Head of caudate nucleus (tissue), 42 donors: ENCODE measurements around the gene CHRNA10.

ENCODE experiments used
- DNase-seq, 42 donors: peaks; one replicate each; pipeline versions ENCODE4 v3.0.0 to v3.0.0-alpha.2; 2020 to 2021; ENCODE audit warnings: mixed read lengths in 7 of 42
- intact Hi-C: fragments of 100-400 bp; cut with DNase I; formaldehyde crosslinking; loops from one replicate; pipeline ENCODE4 v1.15.0; 2022

CHRNA10 gene, protein sequence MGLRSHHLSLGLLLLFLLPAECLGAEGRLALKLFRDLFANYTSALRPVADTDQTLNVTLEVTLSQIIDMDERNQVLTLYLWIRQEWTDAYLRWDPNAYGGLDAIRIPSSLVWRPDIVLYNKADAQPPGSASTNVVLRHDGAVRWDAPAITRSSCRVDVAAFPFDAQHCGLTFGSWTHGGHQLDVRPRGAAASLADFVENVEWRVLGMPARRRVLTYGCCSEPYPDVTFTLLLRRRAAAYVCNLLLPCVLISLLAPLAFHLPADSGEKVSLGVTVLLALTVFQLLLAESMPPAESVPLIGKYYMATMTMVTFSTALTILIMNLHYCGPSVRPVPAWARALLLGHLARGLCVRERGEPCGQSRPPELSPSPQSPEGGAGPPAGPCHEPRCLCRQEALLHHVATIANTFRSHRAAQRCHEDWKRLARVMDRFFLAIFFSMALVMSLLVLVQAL

DNA sequence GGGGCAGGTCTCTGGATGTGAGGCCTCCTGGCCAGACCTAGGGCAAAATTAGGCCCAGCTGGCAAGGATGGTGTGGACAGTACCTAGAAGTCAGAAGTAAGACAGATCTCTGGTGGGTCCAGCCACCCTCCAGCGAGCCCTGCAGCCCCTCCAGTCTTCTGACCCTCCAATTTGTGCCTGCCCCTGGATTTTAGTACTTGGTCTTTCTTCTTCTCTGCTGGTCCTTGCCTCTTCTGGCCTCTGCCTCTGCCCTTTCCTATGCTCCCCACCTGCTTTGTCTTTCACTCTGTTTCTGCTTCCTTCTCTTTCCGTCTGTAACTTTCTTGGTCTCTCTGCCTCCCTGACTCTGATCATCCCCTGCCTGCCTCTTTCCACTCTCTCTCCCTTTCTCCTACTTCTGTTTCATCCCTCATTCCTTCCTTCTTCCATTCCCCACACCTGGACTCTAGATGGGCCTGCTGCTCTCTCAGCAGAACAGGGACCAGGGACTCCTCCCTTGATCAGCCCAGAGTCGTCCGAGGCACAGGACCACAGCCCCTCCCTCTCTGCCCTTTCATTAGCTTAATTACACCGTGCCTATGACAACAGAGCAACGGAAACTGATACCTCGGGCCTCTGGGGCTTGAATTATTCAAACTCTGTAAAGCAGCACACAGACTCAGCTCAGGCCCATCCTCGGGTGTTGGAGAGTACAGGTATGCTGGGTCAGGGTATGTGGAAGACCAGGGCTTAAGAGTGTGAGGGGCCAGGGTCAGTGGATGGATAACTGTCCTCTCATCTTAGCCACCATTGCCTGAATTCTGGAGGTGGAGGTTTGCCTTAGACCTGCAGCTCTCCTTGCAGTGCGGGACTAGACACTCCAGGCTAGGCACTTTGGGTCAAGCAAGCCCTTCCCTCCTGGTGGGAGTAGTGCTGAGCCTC, at the start of gene CHRNA10:
Gene CHRNA10, minus strand, starts transcription at position 51 of the 921 bp plus-strand sequence. CDS start 72 bp downstream, outside the sequence.
- intact Hi-C loops: no loop called here
- DNase-seq: no peak

DNA sequence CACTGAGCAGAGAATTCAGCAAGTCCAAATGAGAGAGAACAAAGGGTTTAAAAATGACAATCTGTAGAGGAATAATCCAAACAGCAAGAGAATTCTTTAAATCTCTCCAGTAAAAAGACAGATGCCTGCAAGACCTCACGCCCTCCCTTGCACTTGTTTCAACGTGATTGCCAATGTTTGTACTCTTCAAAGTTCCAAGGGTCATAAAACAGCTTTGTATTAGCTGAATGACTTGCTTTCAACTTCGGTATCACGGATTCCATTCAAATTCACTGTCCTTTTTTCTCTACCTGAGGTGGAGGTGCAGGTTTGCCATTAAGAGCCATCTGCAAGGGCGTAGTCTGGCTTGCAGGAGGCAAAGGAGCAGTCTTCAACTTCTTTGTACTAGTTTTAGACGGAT, 41.1 kb upstream of the CHRNA10 start:
- intact Hi-C loops: no loop called here

DNA sequence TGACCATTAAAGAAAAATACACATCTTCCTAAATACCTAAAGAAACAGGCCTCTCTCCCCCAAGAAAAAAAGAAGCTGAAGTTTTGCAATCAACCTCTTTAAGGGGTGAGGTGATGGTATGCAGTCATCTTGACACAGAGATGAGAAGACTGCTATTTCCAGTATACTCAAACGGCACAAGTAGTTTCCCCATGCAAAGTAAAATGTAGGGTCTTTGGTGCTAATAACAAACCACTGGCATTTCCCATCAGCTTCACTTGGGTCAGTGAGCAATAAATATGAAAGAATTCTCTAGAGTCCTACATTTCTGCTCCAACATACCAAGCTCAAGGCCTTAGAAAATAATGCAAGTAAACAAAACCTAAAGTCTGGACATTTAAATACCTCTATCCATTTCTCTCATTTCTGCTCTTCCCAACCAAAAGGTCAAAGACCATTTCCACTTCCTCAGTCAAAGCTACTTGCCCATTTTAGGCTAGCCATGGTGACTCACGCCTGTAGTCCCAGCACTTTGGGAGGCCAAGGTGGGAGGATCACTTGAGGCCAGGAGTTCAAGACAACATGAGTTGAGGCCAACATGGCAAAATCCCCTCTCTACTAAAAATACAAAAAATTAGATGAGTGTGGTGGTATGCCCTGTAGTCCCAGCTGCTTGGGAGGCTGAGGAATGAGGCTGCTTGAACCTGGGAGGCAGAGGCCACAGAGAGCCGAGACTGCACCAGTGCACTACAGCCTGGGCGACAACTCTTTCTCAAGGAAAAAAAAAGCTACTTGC, 39.5 kb upstream of the CHRNA10 start:
- intact Hi-C loops: no loop called here
- DNase-seq: no peak

More for the DNA sequence above, 41.1 kb upstream of the CHRNA10 start:
- DNase-seq: no peak

DNA sequence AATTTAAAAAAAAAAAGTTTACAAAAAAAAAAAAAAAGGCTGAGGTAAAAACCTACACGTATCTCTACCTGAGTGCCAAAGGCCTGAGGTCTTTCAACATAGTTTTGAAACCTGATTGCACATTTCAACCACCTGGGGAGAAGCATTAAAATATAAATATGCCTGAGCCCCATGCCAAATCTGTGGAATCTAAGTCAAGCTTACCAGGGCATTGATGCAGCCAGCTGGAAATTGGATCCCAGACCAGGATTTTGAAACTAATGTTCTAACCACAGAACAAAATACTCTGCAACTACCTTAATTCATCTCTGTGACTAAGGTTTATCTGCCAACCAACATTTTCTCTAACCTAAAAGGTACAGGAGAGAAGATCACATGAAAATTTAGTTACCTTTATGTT, 38.8 kb upstream of the CHRNA10 start:
- no peak for DNase-seq
- intact Hi-C loops: no loop called here

DNA sequence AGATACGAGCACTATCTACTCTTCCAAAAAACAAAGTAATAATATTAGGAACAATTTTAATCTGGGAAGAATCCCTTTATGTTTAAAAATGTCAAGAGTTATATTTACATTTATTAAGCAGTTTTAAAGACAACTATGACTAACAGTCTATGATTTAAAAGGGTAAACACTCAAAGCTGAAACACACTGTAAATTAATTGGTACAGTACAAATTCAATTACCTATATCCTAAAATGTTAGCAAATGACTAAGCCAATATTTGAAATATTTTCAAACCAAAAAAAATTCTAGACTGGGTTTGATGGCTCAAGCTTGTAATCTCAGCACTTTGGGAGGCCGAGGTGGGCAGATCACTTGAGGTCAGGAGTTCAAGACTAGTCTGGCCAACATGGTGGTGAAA, 36.0 kb upstream of the CHRNA10 start:
- DNase-seq: no peak
- intact Hi-C loops: no loop called here

DNA sequence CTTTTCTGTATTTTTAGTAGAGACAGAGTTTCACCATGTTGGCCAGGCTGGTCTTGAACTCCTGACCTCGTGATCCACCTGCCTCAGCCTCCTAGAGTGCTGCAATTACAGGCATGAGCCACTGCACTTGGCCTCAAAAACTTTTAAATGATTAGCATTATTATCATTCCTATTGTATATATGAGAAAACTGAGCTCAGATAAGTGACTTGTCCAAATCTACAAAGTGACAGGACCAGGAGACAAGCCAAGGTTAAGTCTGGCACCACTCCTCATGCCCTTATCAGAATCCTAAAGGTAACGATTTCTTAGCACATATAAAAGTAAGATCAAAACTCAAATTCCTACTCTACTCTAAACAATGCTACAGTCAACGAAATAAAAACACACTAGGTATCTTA, 32.2 kb upstream of the CHRNA10 start:
- intact Hi-C loops: no loop called here
- no peak for DNase-seq

DNA sequence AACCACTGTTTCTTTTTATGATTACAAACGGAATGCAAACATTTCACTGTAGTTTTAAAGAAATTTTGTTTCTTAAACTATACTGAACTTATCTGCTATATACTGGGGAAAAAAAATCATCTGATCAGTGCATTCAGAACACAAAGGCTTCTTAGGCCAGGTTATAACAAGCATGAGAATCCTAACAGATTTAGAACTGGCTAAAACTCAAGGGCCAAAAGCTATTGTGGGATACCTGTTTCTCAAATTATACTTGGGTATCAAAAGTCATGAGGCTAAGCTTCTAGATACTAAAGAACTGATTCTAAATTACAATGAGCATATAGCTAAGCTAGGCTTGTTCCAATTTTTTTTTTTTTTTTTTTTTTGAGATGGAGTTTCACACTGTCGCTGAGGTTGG, 29.7 kb upstream of the CHRNA10 start:
- intact Hi-C loops: no loop called here
- no peak for DNase-seq

DNA sequence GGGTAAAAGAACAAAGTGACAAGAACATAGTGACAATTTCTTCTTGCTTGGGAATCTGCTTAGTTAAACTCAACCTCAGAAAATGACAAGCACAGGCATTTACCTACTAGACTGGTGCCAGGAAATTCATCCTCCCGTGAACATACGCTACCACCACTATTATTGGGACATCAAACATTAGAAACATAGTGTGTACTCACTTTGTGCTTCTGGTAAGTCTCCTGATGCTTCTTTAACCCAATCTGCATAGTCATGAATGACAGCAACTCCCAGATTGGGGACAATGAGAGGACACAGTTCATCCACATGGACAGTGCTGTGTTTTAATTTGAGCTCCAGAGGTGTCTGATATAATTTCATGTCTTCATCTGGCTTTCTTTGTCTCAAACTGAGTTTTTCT, 29.2 kb upstream of the CHRNA10 start:
- DNase-seq: no peak
- intact Hi-C loops: no loop called here

DNA sequence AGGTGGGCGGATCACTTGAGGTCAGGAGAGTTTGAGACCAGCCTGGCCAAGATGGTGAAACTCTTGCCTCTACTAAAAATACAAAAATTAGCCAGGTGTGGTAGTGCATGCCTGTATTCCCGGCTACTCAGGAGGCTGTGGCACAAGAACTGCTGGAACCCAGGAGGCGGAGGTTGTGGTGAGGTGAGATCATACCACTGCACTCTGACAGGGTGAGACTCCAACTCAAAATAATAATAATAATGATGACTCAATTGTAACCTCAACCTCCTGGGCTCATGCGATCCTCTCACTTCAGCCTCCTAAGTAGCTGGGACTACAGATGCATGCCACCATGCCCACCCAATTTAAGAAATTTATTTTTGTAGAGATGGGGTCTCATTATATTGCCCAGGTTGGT, 15.6 kb upstream of the CHRNA10 start:
- intact Hi-C loops: no loop called here
- DNase-seq: no peak

DNA sequence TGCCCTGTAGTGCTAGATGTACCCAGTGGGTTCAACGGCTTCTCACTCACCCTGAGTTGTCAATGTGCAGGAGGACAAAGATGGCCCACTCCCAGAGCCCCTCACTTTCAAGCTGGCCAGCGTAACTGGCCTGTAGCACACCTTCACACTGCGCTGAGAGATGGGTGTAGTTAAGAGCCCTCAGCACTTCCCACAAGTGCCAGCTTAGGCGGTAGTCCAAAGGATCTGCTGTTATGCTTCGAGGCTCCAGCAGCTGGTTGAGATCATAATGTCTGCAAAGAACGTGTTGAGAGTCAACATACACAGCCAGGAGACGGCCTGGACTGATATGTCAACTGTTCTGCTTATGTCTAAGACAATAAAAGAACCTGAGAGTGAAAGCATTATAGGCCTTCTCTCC, 14.7 kb upstream of the CHRNA10 start:
- intact Hi-C loops: no loop called here
- no peak for DNase-seq

DNA sequence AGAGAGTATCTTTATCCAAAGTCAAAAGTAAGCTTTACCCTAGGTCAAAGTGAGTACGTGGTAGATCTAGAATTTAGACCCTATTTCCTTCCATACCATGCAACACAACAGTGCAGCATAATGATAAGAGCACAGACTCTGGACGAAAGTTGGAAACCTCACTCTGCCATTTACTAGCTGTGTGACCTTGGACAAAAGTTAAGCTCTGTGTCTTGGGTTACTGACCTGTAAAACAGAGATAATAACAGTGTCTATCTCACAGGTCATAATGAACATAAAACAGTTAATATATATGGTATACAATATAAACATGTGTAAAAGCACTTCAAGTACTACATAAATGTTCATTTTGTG, 13.6 kb upstream of the CHRNA10 start:
- intact Hi-C loops: no loop called here
- DNase-seq: no peak

DNA sequence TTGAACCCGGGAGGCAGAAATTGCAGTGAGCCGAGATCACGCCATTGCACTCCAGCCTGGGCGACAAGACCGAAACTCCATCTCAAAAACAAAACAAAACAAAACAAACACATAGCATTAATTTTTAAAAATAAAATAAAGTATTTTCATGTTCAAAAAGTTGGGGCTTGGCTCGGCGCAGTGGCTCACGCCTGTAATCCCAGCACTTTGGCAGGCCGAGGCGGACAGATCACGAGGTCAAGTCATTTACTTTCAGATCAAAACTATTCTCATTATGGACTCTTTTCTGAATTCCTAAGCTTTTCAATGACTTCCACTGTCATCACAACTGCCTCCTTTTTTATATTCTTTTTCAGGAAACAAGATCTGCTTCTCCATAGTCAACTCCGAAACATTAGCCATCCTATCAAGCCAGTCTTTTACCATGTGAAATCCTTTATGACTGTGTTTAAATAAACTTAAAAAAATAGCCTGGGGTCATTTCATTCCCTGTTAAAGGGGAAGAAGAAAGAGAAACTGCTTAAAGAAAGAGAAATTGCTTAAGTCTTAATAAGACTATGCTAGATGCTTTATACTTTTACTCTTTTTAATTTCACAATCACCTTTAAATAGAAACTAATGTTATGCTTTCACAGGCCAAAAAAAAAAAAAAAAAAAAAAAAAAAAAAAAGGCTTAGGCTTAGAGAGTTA, 13.1 kb upstream of the CHRNA10 start:
- intact Hi-C loops: no loop called here
- DNase-seq: no peak

DNA sequence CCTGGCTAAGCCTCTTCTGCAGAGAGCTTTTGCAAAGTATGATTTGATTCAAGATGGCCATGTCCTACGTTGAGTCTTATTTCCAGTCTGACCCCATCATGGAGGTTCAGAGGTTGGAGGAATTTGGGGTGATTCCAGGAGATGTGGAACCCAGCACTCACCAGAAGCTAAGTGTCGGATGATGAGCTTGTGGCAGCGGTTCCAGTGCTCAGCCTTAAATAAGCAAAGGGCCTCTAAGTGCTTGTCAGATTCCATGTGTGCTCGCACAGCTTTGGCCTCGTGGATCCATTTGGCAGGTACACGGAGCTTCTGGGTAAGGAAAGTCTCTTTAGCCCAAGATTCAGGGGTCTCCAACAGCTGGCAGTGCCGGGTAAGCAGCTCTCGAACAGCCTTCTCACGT, 11.9 kb upstream of the CHRNA10 start:
- no peak for DNase-seq
- intact Hi-C loops: no loop called here

DNA sequence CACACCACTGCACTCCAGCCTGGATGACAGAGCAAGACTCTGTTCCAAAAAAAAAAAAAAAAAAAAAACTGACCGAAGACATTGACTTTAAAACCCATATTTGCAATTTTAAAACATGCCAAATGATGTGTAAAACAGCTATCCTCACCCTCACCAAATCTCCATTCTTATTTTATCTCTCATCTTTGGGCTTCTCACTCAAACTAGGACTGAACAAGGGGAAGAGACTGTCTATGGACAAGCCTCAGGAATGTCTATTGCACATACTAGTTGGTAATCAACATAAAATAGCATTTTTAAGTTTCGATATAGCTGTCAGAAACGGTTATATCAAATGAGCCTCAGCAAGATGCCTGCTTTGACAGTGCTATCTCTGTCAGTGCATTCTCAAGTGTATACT, 7.9 kb upstream of the CHRNA10 start:
- intact Hi-C loops: no loop called here
- DNase-seq: no peak

DNA sequence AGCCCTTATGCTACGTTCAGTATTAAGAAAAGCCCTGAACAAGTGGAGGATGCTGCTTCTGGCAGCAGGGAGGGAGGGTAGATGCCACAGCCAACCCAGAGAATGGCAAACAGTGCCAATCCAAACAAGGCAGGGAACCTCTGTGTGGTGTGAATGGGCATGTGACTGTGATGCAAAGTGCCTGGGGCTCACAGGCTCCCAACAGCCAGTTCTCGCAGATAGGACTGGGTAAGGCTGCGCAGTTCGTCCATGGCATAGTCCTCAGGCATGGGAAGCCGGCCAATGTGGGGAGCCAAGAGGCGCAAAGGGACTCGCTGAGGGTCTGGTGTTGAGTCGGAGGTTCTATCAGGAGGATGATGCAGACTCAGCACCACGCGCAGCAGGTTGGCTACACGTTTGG, 4.8 kb upstream of the CHRNA10 start:
- intact Hi-C loops: no loop called here
- no peak for DNase-seq

DNA sequence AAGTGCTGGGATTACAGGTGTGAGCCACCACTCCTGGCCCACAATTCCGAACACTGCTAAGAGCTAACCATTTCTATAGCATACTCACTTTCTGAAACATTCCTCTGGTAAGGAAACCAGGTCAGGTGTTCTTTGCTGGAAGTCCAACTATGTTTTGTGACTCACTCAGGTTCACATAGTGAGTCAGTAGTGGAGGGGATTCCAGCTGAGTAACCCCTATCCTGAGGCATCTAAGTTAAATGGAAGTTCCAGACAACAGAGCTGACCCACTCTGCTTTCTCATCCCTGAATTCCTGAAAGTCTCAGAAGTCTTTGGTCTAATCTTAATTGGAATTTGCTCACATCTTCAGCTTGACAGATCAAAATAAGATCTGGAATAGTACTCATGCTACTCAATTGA, 3.0 kb upstream of the CHRNA10 start:
- DNase-seq: no peak
- intact Hi-C loops: no loop called here

DNA sequence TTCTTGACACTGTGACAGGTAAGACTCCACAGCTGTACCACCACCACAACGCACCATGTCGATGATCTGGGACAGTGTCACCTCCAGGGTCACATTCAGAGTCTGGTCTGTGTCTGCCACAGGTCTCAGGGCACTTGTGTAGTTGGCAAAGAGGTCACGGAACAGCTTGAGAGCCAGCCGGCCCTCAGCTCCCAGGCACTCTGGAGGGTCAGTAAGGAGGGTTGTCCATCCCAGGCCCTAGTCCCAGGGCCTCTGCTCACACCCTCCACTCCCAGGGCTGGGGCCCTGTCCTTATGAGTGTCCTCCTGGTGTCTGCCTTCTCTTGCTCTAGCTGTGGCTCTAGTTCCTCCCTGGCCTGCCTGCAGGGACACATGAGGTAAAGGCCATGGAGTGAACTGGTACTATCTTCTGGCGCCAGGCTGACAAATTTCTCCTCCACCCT, 1.4 kb downstream of the CHRNA10 start:
- intact Hi-C loops: no loop called here
- DNase-seq: no peak

DNA sequence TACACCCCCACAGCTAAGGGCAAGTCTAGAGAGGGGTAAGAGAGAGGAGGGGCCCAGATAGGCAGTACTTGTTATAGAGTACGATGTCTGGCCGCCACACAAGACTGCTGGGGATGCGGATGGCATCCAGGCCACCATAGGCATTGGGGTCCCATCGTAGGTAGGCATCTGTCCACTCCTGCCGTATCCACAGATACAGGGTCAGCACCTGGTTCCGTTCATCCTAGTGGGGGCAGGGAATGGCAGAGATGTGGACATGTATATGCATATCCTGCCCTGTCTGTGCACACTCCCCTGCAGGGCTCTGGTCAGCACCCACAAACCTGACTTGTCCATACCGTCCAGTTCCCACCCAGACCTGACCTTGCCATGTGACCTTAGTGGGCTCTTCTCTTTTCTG, 2.1 kb downstream of the CHRNA10 start:
- no peak for DNase-seq
- intact Hi-C loops: no loop called here
